SK-N-MC (cell line): ENCODE measurements around the gene SOCS7.

Experiments
- EZH2 ChIP-seq: fragments of 200-600 bp; sonication (generic); IDR thresholded peaks from one replicate; pipeline ENCODE4 v1.6.1; 2017; ENCODE audit warnings: antibody characterized with exemption
- POLR2AphosphoS5 ChIP-seq: IDR thresholded peaks from 2 replicates; pipeline ENCODE4 v1.6.1; 2012; ENCODE audit warnings: mild to moderate bottlenecking, low read depth, low read length, borderline replicate concordance

- TF ChIP-seq POLR2AphosphoS5 (no peak), EZH2 (no peak)
These were observed 67.3 kb downstream of the SOCS7 start for GRCh38 chr17:38418693-38419507.
